Measurements from ENCODE around the gene EFCAB11. TPM values are rescaled to one million over a fixed set of nuclear protein-coding genes. Genes with fewer than 3 reads are reported as not detected.

The EFCAB11 gene
- total RNA-seq, 1 experiment from 2014 or later = 18.1 TPM

DNA sequence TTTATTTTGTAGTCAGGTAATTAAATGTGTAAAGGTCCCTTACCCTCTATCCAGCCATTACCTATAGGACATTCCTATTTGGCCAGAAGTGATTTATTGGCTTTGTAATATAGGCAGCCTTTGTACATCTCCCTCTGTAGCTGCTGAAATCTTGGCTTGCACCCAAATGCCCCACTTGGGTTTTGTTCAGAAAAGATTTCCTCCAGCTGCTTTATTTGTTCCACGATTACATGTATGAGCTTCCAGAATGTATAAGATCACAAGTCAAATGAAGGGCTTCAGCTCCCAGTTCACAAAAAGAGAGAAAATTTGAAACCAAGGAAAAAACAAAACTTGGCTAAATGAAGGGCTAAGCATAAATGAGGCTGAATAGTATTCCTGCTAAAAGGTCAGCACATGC lies 103.4 kb downstream of the EFCAB11 start:
- RAD21 ChIA-PET (ENCODE audit: low non-redundant PET in 1 of 2, low total read pairs in 2 of 2, uncharacterized antibody in 2 of 2, unreplicated experiment in 2 of 2) = no interaction called here
- CTCF ChIA-PET = no interaction called here

More for the DNA sequence above, 103.4 kb downstream of the EFCAB11 start:
- no peaks in the 10 kb centered on the region for H3K79me2 ChIP-seq (ENCODE audit: insufficient read depth, low read length)
- H3K36me3 ChIP-seq (ENCODE audit: control insufficient read depth in 1 of 2, insufficient read depth in 2 of 2, low read length in 2 of 2) = no peaks in the 10 kb centered on the region
- POLR2A ChIA-PET = no interaction called here
- H3K27me3 ChIP-seq (ENCODE audit: insufficient read depth, low read length) = no peaks in the 10 kb centered on the region
- DNase-seq (ENCODE audit: low read depth, low spot score) (no peak), ATAC-seq (no peak)
- H3K9me3 ChIP-seq (ENCODE audit: control insufficient read depth in 1 of 2, insufficient read depth in 1 of 2, low read depth in 1 of 2, low read length in 2 of 2) = no peaks in the 10 kb centered on the region
- no TSS peak for BruUV-seq (replicated peaks)
- H3K27ac ChIP-seq (ENCODE audit: low read depth, low read length) = no peak overlapping the region
- no peak overlapping the region for H3K9ac ChIP-seq (ENCODE audit: low read length)
- no peak overlapping the region for H3K4me3 ChIP-seq (replicated peaks in 1 of 2; ENCODE audit: low read depth in 1 of 2, low read length in 2 of 2)
- no peaks in the 10 kb centered on the region for H3K4me1 ChIP-seq (ENCODE audit: control insufficient read depth in 1 of 2, insufficient read depth in 2 of 2, low read length in 2 of 2)
- H3K4me2 ChIP-seq (ENCODE audit: low read length) = no peak overlapping the region
- no peaks in the 10 kb centered on the region for H4K20me1 ChIP-seq (ENCODE audit: insufficient read depth)
- intact Hi-C loops (cut with micrococcal nuclease) = no loop called here
- no peak overlapping the region for H2AFZ ChIP-seq (ENCODE audit: low read depth, low read length, poor library complexity, severe bottlenecking)
- TF ChIP-seq POLR2A (IDR thresholded peaks at IDR 0.05; ENCODE audit: borderline replicate concordance, extremely low read depth, insufficient read depth, insufficient read length) = no peak
- no peak for TF ChIP-seq YY1 (IDR thresholded peaks at IDR 0.05; ENCODE audit: extremely low read depth, insufficient replicate concordance, low read depth, low read length)
- no peak for TF ChIP-seq EZH2 (IDR thresholded peaks at IDR 0.05)
- TF ChIP-seq SRF (IDR thresholded peaks at IDR 0.05; ENCODE audit: low read depth) = no peak
- no peak for TF ChIP-seq ZFX (IDR thresholded peaks at IDR 0.05)
- TF ChIP-seq TCF7L2 (IDR thresholded peaks at IDR 0.05; ENCODE audit: borderline replicate concordance, extremely low read depth, insufficient read depth, insufficient read length) = no peak
- no peak for TF ChIP-seq RAD21 (IDR thresholded peaks at IDR 0.05; ENCODE audit: low read depth)
- TF ChIP-seq JUND (IDR thresholded peaks at IDR 0.05) = no peak
- TF ChIP-seq, protein P1, sequence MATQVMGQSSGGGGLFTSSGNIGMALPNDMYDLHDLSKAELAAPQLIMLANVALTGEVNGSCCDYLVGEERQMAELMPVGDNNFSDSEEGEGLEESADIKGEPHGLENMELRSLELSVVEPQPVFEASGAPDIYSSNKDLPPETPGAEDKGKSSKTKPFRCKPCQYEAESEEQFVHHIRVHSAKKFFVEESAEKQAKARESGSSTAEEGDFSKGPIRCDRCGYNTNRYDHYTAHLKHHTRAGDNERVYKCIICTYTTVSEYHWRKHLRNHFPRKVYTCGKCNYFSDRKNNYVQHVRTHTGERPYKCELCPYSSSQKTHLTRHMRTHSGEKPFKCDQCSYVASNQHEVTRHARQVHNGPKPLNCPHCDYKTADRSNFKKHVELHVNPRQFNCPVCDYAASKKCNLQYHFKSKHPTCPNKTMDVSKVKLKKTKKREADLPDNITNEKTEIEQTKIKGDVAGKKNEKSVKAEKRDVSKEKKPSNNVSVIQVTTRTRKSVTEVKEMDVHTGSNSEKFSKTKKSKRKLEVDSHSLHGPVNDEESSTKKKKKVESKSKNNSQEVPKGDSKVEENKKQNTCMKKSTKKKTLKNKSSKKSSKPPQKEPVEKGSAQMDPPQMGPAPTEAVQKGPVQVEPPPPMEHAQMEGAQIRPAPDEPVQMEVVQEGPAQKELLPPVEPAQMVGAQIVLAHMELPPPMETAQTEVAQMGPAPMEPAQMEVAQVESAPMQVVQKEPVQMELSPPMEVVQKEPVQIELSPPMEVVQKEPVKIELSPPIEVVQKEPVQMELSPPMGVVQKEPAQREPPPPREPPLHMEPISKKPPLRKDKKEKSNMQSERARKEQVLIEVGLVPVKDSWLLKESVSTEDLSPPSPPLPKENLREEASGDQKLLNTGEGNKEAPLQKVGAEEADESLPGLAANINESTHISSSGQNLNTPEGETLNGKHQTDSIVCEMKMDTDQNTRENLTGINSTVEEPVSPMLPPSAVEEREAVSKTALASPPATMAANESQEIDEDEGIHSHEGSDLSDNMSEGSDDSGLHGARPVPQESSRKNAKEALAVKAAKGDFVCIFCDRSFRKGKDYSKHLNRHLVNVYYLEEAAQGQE (IDR thresholded peaks at IDR 0.05; ENCODE audit: low read depth) = no peak
- TF ChIP-seq, protein P2, sequence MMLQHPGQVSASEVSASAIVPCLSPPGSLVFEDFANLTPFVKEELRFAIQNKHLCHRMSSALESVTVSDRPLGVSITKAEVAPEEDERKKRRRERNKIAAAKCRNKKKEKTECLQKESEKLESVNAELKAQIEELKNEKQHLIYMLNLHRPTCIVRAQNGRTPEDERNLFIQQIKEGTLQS (IDR thresholded peaks at IDR 0.05) = no peak
- TF ChIP-seq, protein P3, sequence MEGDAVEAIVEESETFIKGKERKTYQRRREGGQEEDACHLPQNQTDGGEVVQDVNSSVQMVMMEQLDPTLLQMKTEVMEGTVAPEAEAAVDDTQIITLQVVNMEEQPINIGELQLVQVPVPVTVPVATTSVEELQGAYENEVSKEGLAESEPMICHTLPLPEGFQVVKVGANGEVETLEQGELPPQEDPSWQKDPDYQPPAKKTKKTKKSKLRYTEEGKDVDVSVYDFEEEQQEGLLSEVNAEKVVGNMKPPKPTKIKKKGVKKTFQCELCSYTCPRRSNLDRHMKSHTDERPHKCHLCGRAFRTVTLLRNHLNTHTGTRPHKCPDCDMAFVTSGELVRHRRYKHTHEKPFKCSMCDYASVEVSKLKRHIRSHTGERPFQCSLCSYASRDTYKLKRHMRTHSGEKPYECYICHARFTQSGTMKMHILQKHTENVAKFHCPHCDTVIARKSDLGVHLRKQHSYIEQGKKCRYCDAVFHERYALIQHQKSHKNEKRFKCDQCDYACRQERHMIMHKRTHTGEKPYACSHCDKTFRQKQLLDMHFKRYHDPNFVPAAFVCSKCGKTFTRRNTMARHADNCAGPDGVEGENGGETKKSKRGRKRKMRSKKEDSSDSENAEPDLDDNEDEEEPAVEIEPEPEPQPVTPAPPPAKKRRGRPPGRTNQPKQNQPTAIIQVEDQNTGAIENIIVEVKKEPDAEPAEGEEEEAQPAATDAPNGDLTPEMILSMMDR (IDR thresholded peaks at IDR 0.05 in 2 of 3, conservative IDR thresholded peaks at IDR 0.05 in 1 of 3; ENCODE audit: borderline replicate concordance in 1 of 3, insufficient read depth in 1 of 3, low read depth in 2 of 3, low read length in 2 of 3) = no peak
- no peak for TF ChIP-seq FOSL1 (IDR thresholded peaks at IDR 0.05; ENCODE audit: low read depth)
- TF ChIP-seq, protein P4, sequence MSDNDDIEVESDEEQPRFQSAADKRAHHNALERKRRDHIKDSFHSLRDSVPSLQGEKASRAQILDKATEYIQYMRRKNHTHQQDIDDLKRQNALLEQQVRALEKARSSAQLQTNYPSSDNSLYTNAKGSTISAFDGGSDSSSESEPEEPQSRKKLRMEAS (IDR thresholded peaks at IDR 0.05) = no peak
- no peak for TF ChIP-seq ZNF274 (IDR thresholded peaks at IDR 0.05; ENCODE audit: low read depth, low read length)
- TF ChIP-seq ELF1 (IDR thresholded peaks at IDR 0.05; ENCODE audit: borderline replicate concordance, low read depth) = no peak
- no peaks in the 10 kb centered on the region for H3K9me2 ChIP-seq (ENCODE audit: insufficient read depth)
